Measurements from ENCODE around the gene ARL5C.

ARL5C gene, protein sequence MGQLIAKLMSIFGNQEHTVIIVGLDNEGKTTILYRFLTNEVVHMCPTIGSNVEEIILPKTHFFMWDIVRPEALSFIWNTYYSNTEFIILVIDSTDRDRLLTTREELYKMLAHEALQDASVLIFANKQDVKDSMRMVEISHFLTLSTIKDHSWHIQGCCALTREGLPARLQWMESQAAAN

DNA sequence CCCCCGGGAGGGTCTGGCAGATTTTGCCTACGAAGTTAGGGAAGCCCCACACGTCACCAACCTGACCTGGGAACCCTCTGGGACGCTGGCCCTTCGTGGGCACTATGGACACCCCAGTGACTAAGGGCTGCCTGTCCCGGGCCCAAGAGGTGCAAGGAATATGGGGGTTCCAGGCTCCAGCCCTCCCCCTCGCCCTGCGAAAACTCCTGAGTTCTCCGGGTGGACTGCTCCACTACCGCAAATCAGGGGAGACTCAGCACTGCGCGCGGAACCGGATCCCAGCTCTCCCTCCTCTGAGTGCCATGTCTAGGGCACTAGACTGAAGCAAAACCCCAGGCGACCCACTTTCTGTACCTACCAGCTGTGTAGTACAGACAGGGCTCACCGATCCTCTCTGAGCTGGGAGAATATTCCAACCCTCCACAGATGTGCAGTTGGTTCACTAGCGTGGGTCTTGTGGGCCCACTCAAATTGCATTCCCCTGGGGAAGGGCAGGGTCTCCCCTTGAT, at the start of gene ARL5C:
ARL5C (minus strand) TSS at position 321 of the 509 bp plus-strand sequence. CDS start 401 bp downstream, outside the sequence.
- no peak for DNase-seq (ENCODE audit: low spot score)

DNA sequence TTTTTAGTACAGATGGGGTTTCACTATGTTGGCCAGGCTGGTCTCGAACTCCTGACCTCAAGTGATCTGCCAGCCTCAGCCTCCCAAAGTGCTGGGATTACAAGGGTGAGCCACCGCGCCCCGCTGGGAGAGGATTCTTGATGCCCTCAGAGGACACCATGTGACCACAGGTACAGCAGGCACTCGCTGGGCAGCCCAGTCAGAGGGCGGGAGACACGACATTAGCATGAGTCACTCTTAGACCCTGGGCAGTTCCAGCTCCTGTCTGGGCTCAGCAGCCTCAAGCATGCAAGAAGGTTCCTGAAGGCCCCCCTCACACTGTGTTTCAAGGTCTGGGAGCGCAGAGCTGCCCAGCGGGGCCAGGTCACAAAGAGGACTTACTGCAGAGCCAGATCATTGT, 47.9 kb upstream of the ARL5C start:
- DNase-seq (ENCODE audit: low spot score): no peak

DNA sequence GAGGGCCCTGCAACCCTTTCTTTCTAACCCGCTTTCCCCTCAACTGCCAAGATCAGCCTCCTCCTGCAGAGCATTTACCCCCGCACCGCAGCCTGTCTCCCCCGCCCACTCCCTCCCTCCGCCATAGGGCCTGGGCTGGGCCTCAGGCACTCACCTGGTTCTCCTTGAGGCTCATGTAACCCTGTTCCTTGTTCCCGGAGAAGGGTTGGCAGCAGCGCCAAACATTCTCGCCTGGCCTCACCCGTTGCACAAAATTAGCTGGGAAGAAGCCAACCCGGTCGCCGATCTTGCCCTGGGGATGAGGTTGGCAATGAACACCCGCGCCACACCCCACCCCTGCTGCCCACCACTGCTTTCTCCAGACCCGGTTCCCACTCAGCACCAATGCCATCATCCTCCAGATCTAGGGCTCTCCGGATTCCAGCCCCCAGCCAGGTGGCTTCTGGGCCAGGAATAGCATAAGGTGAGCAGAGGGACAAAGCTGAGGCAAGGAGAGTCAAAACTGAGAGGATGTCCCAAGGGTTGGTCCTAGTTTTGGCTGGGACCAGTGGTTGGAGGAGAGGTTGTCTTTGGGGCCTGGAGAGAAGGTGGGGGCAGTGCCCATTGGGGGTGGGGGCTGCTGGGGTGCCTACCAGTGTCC, 47.0 kb upstream of the ARL5C start:
- no peak for DNase-seq (ENCODE audit: low spot score)

DNA sequence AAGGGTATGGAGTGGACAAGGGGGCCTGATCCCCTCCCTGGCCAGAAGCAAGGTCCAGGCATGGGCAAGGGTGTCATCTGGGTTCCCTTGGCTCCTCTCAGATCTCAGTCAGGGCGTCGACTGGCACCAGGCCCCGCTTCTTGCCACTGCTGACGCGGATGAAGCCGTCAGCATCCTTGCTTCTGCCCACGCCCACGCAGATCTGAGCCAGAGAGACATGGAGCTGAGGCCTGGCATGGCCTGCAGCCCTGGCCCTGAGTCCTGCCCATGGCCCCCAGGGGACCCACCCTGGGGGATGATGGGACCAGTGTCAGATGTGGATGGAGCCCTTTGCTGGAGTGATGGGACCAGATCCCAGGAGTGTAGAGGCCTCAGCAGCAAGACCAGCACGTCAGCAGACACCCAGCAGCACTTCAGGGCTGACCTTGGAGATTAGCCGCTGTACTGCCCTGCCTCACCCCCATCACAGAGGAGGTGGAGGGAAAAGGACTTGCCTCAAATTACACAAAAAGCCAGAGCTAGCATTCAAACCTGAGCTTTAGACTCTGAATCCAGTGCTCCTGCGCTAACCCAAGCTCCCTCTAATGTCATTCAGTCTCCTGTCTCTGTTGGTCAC, 46.3 kb upstream of the ARL5C start:
- DNase-seq (ENCODE audit: low spot score): no peak

DNA sequence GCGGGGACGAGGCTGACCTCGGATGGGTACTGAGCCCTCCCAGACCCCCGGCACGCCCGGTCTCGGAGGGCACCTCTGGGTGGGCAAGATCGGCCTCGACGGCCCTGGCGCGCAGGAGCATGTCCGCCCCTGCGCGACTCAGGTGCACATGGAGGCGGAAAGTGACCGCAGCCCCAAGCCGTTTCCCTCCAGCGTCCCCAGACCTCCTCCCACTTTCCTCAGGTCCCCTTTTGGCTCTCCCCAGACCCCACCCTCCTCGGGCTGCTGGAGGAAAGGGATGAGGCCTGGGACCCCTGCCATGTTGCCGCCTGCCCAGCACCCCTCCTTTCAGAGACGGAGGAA, 44.1 kb upstream of the ARL5C start:
- DNase-seq (ENCODE audit: low spot score): no peak

DNA sequence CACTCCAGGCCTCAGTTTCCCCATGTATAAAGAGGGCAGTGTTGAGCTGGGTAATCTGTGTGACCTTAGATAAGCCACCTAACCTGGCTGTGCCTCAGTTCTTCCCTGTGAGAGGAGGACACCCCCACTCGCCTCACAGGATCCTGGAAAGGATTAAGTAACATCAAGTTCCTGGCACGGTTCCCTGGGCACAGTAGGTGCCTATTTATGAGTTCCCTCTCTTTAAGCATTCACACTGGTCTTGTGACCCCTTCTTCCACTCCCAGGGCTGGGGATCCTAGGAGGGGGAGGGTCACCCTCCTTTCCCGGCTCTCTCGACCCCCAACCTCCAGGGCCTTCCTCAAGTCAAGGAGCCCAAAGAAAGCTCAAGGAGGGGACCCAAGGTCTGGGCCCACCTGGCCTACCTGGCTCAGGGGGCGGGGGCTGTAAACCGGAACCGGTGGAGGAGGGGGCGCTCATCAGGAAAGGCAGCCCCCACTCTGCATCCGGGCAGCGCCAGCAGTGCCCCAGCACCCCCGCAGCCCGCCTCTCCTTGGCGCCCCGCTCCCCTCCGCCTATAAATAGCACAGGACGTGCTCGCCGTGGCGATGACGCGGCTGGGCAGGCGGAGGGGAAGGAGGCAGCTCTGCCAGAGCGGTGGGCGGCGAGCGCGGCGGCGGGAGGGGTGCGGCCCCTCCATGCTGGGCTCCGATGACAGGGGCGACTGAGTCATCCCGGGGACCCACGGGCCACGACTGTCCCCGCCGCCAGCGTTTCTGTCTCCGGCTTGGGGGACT, 43.5 kb upstream of the ARL5C start:
- DNase-seq (ENCODE audit: low spot score): no peak

DNA sequence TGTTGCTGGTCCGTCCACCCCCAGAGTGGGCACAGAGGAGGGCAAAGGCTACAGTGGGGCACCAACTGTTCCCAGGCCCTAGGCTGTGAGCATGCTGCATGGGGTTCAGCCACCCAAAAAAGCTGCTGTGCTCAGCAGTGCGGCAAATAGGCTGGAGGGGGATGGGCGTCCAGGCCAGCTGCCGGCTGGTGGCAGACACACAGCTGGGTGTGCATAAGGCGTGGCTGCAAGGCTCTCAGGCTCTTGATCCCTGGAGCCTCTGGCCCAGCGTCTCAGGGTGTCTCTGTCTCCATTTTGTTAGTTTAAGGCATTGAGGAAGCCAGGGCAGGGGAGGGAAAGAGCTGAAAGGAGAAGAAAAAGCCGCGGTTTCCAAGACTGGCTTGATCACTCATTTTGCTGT, 42.9 kb upstream of the ARL5C start:
- DNase-seq (ENCODE audit: low spot score): no peak

DNA sequence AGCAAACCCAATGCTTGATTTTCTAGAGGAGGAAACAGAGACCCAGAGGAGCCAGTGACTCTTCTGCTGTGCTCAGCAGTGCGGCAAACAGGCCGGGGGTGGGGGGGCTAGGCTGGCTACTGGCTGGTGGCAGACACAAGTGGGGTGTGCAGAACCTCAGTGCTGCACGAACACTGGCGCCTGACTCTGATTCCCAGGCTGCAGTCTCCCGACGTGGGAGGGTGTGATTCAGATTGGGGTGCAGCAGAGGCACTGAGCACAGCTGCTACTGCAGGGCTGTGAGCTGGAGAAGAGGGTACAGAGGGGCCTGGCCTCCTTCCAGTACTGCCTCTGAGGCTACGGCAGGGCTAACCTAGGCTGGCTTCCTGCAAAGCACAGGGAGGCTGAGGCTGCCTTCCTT, 42.2 kb upstream of the ARL5C start:
- no peak for DNase-seq (ENCODE audit: low spot score)

DNA sequence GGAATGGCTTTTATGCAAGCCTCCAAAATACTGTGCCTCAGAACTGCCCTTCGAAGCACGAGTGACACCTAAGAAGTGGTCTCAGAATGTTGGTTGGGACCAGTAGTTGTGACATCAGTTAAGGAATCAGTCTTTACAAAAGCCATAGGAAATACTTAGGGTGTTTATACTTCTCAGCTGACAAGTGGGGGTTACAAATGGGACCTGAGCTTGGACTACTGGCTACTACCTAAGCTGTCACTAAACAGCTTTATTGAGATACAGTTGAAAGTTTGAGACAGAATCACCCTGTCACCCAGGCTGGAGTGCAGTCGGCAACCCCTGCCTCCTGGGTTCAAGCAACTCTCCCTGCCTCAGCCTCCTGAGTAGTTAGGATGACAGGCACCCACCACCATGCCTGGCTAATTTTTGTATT, 39.2 kb upstream of the ARL5C start:
- no peak for DNase-seq (ENCODE audit: low spot score)

DNA sequence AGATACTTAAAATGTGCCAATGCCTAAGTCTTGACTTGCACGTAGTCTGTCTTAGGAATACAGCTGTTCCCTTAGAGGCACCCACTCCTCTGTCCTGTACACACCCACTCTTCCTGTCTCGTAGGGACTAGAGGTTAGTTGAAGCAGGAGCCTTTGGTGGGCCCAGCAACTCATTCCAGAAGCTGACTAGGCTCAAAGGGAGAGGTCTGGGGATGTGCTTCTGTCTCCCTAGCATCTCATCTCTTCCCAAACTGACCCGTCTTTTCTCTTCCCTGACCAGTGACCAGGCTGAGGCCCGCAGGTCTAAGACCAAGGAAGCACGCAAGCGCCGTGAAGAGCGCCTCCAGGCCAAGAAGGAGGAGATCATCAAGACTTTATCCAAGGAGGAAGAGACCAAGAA, 38.3 kb upstream of the ARL5C start:
- DNase-seq (ENCODE audit: low spot score): no peak

DNA sequence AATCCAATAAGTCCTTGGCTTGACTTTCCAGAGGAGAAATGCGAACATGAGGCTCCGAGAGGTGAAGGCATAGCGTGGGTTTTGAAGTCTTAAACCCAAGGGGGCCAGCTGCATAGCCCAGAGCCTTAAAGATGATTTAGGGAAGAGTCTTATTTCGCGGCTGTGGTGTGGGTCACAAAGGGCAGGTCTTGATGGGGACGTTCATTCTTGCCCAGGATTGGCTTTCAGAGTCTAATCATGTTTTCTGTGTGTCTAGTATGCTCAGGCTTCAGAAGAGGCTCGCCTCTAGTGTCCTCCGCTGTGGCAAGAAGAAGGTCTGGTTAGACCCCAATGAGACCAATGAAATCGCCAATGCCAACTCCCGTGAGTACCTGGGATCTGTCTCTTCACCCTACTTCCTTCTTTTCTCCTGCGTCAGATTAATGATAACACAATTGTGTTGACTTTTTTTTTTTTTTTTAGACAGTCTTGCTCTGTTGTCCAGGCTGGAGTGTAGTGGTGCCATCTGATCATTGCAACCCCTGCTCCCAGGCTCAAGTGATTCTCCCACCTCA, 35.1 kb upstream of the ARL5C start:
- DNase-seq (ENCODE audit: low spot score): no peak

DNA sequence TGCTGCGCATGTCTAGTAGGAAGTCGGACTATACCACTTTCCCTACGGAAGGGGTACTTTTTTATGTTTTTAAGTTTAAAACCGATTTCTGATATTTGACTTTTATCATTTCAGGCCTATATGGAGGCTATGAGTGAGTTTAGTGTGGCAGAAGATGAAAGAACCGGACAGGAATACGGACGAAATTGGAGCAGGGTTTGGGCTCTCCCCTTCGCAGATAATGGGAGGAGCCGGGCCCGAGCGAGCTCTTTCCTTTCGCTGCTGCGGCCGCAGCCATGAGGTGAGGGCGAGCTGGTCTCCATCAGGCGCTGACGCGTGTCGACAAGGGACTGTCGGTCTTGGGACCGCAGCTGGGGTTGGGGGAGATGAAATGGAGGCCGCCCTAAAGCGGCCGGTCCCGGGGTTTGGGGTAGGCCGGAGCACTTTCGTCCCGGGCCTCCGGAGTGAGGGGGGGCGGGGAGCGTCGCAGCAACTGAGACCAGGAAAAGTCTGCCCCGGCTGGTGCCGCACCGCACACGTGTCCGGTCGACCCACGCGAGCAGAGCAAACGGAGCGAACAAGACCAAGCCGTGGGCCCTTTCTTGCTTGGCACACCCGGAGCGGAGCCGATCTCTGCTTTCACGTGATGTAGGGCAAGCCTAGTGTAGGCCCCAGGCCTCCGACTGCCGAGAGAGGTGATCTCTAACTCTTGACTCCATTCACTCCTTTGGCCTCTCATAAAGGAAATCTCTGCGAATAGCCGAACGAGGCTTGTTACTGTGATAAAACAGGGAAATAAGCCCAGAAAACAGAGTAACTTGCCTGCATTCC, 34.3 kb upstream of the ARL5C start, which contains the start of gene RPL19:
RPL19 (plus strand) TSS at position 214 of the 810 bp plus-strand sequence; CDS start at position 276, 62 bp downstream.
- peak; percentile 81 for DNase-seq (ENCODE audit: low spot score)

DNA sequence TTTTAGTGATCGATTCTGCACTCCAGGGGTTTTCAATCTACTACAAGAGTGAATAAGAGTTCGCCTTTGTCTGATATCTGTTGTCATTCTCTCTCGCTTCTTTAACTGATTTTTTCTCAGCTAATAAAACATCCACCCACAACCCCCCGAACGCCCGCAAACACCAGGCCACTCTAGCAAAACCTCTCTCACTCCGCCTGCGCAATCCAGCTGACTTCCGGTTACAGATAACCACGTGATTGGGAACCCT, 33.8 kb upstream of the ARL5C start:
- DNase-seq (ENCODE audit: low spot score): peak; percentile 97

DNA sequence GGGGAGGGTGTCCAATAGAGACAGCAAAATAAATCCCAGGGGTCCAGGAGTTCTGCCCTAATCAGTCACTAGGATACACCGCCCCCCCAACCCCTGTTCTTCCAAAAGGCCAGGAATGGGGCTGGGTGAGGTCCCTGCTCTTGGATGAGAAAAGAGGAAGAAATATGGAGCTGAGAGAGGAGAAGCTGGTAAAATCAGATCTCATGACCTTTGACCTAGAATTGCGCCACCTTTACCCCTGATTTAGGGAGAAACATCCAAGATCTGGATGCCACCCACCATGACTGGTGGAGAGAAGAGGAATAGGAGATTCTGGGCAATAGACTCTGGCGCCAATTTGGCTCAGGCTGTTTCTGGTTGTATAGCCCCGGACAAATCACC, 32.2 kb upstream of the ARL5C start:
- DNase-seq (ENCODE audit: low spot score): no peak

DNA sequence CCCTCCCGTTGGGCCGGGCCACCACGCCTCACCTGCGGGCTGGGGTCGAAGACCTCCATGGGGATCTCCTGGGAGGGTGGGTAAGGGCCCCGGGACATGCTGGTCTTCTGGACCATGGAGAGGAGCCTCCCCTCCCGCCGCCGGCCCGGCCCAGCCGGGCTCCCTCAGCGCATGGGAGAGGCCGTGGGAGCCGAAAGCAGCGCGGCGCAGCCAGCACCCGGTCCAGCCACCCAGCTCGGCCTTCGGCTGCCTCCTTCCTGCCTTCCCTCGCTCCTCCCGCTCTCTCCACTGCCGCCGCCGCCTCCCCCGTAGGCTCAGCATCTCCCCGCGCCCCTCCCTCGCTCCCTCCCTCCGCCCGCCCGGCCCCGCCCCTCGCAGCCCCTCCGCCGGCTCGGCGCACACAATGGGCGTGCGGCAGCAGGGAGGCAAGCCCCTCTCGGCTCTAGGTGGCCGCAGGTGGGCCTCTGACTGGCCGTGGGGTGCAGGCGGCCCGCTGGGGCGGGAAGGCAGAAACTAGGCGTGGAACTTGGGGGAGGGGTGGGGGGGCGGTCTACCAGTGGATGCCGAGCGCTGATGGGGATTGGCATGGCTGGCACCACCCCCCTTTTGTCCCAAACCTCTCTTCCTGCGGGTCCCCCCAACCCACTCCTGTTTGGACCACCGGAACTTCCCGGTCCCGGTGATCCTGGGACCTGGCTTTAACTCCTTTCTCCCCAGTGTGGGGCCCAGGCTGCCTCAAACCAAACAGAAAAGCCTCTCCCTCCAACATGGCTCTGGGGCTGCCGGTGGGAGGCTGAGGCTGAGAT, 31.6 kb upstream of the ARL5C start, which contains the start of gene CACNB1:
CACNB1 (minus strand) TSS at position 290 of the 806 bp plus-strand sequence; CDS start at position 116, 174 bp downstream.
- peak; percentile 90 for DNase-seq (ENCODE audit: low spot score)

DNA sequence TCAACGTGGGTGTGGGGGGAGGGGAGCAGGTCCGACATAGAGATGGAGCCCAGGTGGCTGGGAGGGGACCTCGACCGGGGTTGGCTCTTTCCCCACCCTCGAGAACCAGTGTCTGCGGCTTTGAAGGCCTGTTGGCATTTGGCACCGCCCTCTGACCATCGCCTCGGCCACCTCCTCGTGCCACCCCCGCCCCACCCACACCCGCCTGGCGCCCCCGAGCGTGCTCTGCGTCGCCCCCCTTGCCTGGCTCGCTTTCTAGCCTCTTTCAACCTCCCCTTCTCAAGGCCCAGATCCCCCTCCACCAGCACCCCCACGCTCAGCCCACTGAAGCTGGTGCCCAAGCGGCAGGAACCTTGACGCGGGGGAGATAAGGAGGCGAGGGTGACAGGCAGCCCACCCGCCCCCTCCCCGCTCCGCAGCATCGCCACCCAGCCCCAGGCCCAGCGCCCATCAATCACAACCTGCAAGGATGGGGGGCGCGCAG, 30.9 kb upstream of the ARL5C start:
- DNase-seq (ENCODE audit: low spot score): no peak

DNA sequence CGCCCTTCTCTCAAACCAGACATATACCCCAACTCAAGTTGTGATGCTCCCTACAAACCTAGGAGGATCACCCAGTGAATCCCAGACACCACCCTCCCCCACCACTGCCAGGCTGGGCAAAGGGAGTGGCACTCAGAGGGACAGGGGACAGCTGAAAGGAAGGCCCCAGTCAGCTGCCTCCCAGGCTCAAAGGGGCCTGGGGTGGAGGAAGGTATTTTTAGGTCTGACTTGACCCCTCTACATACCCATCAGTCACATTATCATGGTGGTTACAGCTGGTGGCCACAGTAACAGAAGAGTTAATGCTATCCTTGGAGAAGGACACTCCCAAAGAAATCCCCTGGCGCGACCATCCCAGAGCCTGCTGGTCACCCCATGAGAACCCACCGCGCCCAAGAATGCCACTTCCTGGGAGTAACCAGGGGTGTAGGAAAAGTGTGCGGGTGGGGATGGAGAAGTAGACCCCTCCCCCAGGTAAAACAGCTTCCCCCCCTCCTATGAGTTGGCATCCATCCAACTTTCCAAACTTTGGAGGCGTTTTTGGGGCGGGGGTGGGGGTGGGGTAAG, 30.4 kb upstream of the ARL5C start:
- DNase-seq (ENCODE audit: low spot score): no peak

DNA sequence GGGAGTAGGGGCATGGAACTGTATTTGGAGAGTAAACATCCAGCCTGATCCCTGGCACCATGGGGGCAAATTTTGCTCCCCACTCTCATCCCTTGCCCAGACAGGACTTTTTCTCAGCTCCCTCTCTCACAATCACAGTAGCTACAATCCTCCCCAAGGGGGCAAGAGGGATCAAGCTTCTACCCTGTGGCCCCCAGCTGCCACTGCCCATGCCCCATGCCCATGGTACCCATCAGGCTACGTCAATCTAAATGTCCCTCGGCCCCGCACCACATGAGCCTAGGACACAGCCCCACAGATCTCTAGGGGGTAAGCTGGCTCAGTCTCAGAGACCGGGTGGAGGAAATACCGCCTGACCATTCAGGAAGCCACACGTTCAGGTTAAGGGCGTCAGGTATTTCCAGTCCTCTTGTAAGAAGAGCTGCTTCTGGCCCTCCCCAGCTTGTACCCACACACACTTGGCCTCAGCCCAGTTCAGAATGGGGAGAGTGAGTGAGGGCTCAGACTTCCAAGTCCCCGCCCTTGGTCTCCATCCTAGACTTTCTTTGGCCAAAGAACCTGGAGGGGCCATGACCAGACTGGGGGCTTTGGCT, 29.7 kb upstream of the ARL5C start:
- DNase-seq (ENCODE audit: low spot score): no peak

DNA sequence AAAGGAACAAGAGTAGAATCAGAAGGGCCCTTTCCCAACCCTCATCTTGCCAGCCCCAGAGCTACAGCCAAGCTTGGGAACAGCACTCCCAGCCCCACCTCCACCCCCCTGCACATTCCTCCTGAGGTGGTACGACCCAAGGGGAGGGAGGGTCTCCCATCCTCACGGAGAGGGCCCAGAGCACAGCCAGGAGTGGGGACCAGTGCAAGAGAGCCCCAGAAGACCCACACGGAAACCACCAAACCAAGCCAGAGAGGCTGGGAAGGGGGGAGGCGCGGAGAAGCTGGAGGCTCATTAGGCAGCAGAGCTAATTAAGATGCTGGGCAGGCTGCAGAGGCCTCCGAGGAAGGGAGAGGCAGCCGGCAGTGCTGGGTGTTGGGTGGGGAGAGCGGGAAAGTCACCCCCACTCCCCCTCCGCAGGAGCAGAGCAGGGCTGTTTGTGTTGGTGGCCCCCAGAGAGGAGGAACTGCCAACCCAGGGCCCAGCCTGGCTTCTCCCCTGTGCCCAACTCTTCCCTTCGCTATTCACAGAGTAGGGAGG, 29.1 kb upstream of the ARL5C start:
- DNase-seq (ENCODE audit: low spot score): no peak
